NT2/D1 (cell line): ENCODE results near the gene TBC1D22B.

Experiments
- SUZ12 ChIP-seq: IDR thresholded peaks from 2 replicates; pipeline ENCODE4 v1.6.1; 2011; ENCODE audit not compliant: insufficient read length, insufficient read depth; ENCODE audit errors: extremely low read depth
- YY1 ChIP-seq: IDR thresholded peaks from 2 replicates; pipeline ENCODE4 v1.6.1; 2011; ENCODE audit not compliant: insufficient read length, insufficient read depth
- ZNF274 ChIP-seq: IDR thresholded peaks from 2 replicates; pipeline ENCODE4 v1.6.1; 2011; ENCODE audit warnings: mild to moderate bottlenecking, low read depth, low read length

GRCh38 chr6:37241131-37241530 is 16.4 kb upstream of the TBC1D22B start:
- TF ChIP-seq ZNF274 (no peak), YY1 (no peak), SUZ12 (no peak)
